ENCODE data around the gene SRSF3. TPM values are rescaled to one million over a fixed set of nuclear protein-coding genes. Genes with fewer than 3 reads are reported as not detected.
"Not testable (repeated sequence)": the region's sequence is repeated elsewhere in the genome, so short reads cannot be mapped to it uniquely, and the experiment has no call there.

The SRSF3 gene
- total and polyA plus RNA-seq, 5 donors: 137 to 185 (median 146) TPM

GRCh38 chr6:36577301-36577700 lies 16.9 kb upstream of the SRSF3 start:
- no peaks in the 10 kb centered on the region for H3K9me3 ChIP-seq (ENCODE audit: control insufficient read depth, low read length)
- peak in 1 of 2 donors; percentile 15 for ATAC-seq
- H3K4me1 ChIP-seq (ENCODE audit: control insufficient read depth, insufficient read depth, low read length): no peaks in the 10 kb centered on the region
- H3K27me3 ChIP-seq (ENCODE audit: control insufficient read depth, insufficient read depth): no peaks in the 10 kb centered on the region
- 38% methylated on average over 2 of the region's 2 CpGs for WGBS
- no peak overlapping the region for H3K27ac ChIP-seq (ENCODE audit: low read length)
- no peak for DNase-seq
- intact Hi-C loops (cut with DNase I): no loop called here
- no peak overlapping the region for H3K4me3 ChIP-seq (ENCODE audit: low read length)

GRCh38 chr6:36578030-36578429 lies 16.1 kb upstream of the SRSF3 start:
- 95% methylated on average over 5 of the region's 5 CpGs for WGBS
- Histone ChIP-seq H3K27ac (ENCODE audit: low read length) (no peak overlapping the region), H3K4me3 (ENCODE audit: low read length) (no peak overlapping the region), H3K9me3 (ENCODE audit: control insufficient read depth, low read length) (no peaks in the 10 kb centered on the region), H3K27me3 (ENCODE audit: control insufficient read depth, insufficient read depth) (no peaks in the 10 kb centered on the region), H3K4me1 (ENCODE audit: control insufficient read depth, insufficient read depth, low read length) (no peaks in the 10 kb centered on the region)
- DNase-seq (no peak), ATAC-seq (no peak)
- intact Hi-C loops (cut with DNase I): no loop called here

- no peak overlapping the region for H3K4me3 ChIP-seq (ENCODE audit: low read length)
- WGBS: 86% methylated on average over 4 of the region's 4 CpGs
- intact Hi-C loops (cut with DNase I): no loop called here
- no peak for DNase-seq
- no peaks in the 10 kb centered on the region for H3K27me3 ChIP-seq (ENCODE audit: control insufficient read depth, insufficient read depth)
- H3K27ac ChIP-seq (ENCODE audit: low read length): no peak overlapping the region
- peak in 1 of 2 donors; percentile 9 for ATAC-seq
- H3K9me3 ChIP-seq (ENCODE audit: control insufficient read depth, low read length): no peaks in the 10 kb centered on the region
- H3K4me1 ChIP-seq (ENCODE audit: control insufficient read depth, insufficient read depth, low read length): no peaks in the 10 kb centered on the region
Measured at GRCh38 chr6:36578431-36578830, 15.7 kb upstream of the SRSF3 start.

- no peak overlapping the region for H3K27ac ChIP-seq (ENCODE audit: low read length)
- 85% methylated on average over 8 of the region's 8 CpGs for WGBS
- H3K4me1 ChIP-seq (ENCODE audit: control insufficient read depth, insufficient read depth, low read length): no peaks in the 10 kb centered on the region
- DNase-seq (no peak), ATAC-seq (no peak)
- H3K9me3 ChIP-seq (ENCODE audit: control insufficient read depth, low read length): no peaks in the 10 kb centered on the region
- intact Hi-C loops (cut with DNase I): no loop called here
- H3K4me3 ChIP-seq (ENCODE audit: low read length): no peak overlapping the region
- no peaks in the 10 kb centered on the region for H3K27me3 ChIP-seq (ENCODE audit: control insufficient read depth, insufficient read depth)
Measured at GRCh38 chr6:36580184-36580526, 14.0 kb upstream of the SRSF3 start.

GRCh38 chr6:36581716-36582115 lies 12.4 kb upstream of the SRSF3 start:
- ATAC-seq (no peak), DNase-seq (no peak)
- no peak overlapping the region for H3K4me3 ChIP-seq (ENCODE audit: low read length)
- H3K4me1 ChIP-seq (ENCODE audit: control insufficient read depth, insufficient read depth, low read length): no peaks in the 10 kb centered on the region
- intact Hi-C loops (cut with DNase I): no loop called here
- WGBS: 90% methylated on average over 4 of the region's 4 CpGs
- H3K27me3 ChIP-seq (ENCODE audit: control insufficient read depth, insufficient read depth): no peaks in the 10 kb centered on the region
- H3K27ac ChIP-seq (ENCODE audit: low read length): no peak overlapping the region
- no peaks in the 10 kb centered on the region for H3K9me3 ChIP-seq (ENCODE audit: control insufficient read depth, low read length)

GRCh38 chr6:36586606-36587005 lies 7.6 kb upstream of the SRSF3 start:
- Histone ChIP-seq H3K27ac (ENCODE audit: low read length) (no peak overlapping the region), H3K27me3 (ENCODE audit: control insufficient read depth, insufficient read depth) (no peaks in the 10 kb centered on the region), H3K4me1 (ENCODE audit: control insufficient read depth, insufficient read depth, low read length) (no peaks in the 10 kb centered on the region), H3K9me3 (ENCODE audit: control insufficient read depth, low read length) (no peaks in the 10 kb centered on the region), H3K4me3 (ENCODE audit: low read length) (no peak overlapping the region)
- intact Hi-C loops (cut with DNase I): loop anchor here in 1 of 4 donors (5.0 kb wide), 1 partner anchor 39 kb away; the partner anchor contains the start of gene STK38
- WGBS: 80% methylated on average over 1 of the region's 1 CpG
- DNase-seq: no peak
- ATAC-seq: no peak

- 95% methylated on average over 9 of the region's 9 CpGs for WGBS
- ATAC-seq: not testable (repeated sequence)
- intact Hi-C loops (cut with DNase I): loop anchor here in 1 of 4 donors (5.0 kb wide), 1 partner anchor 42 kb away; the partner anchor contains the start of gene STK38
Measured at GRCh38 chr6:36589025-36589400, 5.1 kb upstream of the SRSF3 start.

GRCh38 chr6:36590237-36590636 lies 3.9 kb upstream of the SRSF3 start:
- 65% methylated on average over 1 of the region's 1 CpG for WGBS
- Histone ChIP-seq H3K27me3 (ENCODE audit: control insufficient read depth, insufficient read depth) (no peaks in the 10 kb centered on the region), H3K4me3 (ENCODE audit: low read length) (no peak overlapping the region), H3K27ac (ENCODE audit: low read length) (no peak overlapping the region), H3K9me3 (ENCODE audit: control insufficient read depth, low read length) (no peaks in the 10 kb centered on the region), H3K4me1 (ENCODE audit: control insufficient read depth, insufficient read depth, low read length) (no peaks in the 10 kb centered on the region)
- intact Hi-C loops (cut with DNase I): loop anchor here in 3 of 4 donors (5.0 to 10.0 kb wide), 3 partner anchors 43 to 165 kb away; partner anchors contain the start of gene STK38 (in 2 of the 3)
- DNase-seq: no peak
- ATAC-seq: no peak

More at GRCh38 chr6:36589025-36589400, 5.1 kb upstream of the SRSF3 start:
- H3K4me1 ChIP-seq (ENCODE audit: control insufficient read depth, insufficient read depth, low read length); DNase-seq; H3K27me3 ChIP-seq (ENCODE audit: control insufficient read depth, insufficient read depth); H3K9me3 ChIP-seq (ENCODE audit: control insufficient read depth, low read length); H3K4me3 ChIP-seq (ENCODE audit: low read length); H3K27ac ChIP-seq (ENCODE audit: low read length): not testable (repeated sequence)

- Histone ChIP-seq H3K27ac (ENCODE audit: low read length) (no peak overlapping the region), H3K4me3 (ENCODE audit: low read length) (no peak overlapping the region), H3K9me3 (ENCODE audit: control insufficient read depth, low read length) (no peaks in the 10 kb centered on the region), H3K27me3 (ENCODE audit: control insufficient read depth, insufficient read depth) (no peaks in the 10 kb centered on the region), H3K4me1 (ENCODE audit: control insufficient read depth, insufficient read depth, low read length) (peaks cover 2% of the 10 kb centered on the region)
- 88% methylated on average over 12 of the region's 12 CpGs for WGBS
- intact Hi-C loops (cut with DNase I): loop anchor here in 3 of 4 donors (5.0 to 10.0 kb wide), 3 partner anchors 45 to 167 kb away; partner anchors contain the start of gene STK38 (in 2 of the 3)
- ATAC-seq: no peak
- DNase-seq: no peak
Measured at GRCh38 chr6:36592221-36592655, 1.9 kb upstream of the SRSF3 start.

GRCh38 chr6:36593569-36594028 lies 563 bp upstream of the SRSF3 start:
- DNase-seq: peak in 1 of 3 donors; percentile 42
- intact Hi-C loops (cut with DNase I): loop anchor here in 3 of 4 donors (5.0 to 10.0 kb wide), 3 partner anchors 46 to 169 kb away; partner anchors contain the start of gene STK38 (in 2 of the 3)
- H3K4me1 ChIP-seq (ENCODE audit: control insufficient read depth, insufficient read depth, low read length): peaks cover 6% of the 10 kb centered on the region
- H3K27ac ChIP-seq (ENCODE audit: low read length): peak overlapping the region; percentile 95
- H3K4me3 ChIP-seq (ENCODE audit: low read length): peak overlapping the region; percentile 49
- no peaks in the 10 kb centered on the region for H3K27me3 ChIP-seq (ENCODE audit: control insufficient read depth, insufficient read depth)
- ATAC-seq: peak; percentile 15 to 31
- H3K9me3 ChIP-seq (ENCODE audit: control insufficient read depth, low read length): no peaks in the 10 kb centered on the region
- WGBS: 5% methylated on average over 15 of the region's 15 CpGs

GRCh38 chr6:36594816-36595643 lies 868 bp downstream of the SRSF3 start:
- DNase-seq (no peak), ATAC-seq (peak; percentile 50 to 55)
- H3K4me3 ChIP-seq (ENCODE audit: low read length): peak overlapping the region; percentile 99
- H3K27ac ChIP-seq (ENCODE audit: low read length): peak overlapping the region; percentile 96
- 0% methylated on average over 15 of the region's 15 CpGs for WGBS
- H3K9me3 ChIP-seq (ENCODE audit: control insufficient read depth, low read length): no peaks in the 10 kb centered on the region
- peaks cover 10% of the 10 kb centered on the region for H3K4me1 ChIP-seq (ENCODE audit: control insufficient read depth, insufficient read depth, low read length)
- intact Hi-C loops (cut with DNase I): loop anchor here in 3 of 4 donors (5.0 to 10.0 kb wide), 3 partner anchors 48 to 170 kb away; partner anchors contain the start of gene STK38 (in 2 of the 3)
- H3K27me3 ChIP-seq (ENCODE audit: control insufficient read depth, insufficient read depth): no peaks in the 10 kb centered on the region
